ENCODE results near the gene FGGY.
"Not testable (repeated sequence)": the region's sequence is repeated elsewhere in the genome, so short reads cannot be mapped to it uniquely, and the experiment has no call there.

FGGY gene

DNA sequence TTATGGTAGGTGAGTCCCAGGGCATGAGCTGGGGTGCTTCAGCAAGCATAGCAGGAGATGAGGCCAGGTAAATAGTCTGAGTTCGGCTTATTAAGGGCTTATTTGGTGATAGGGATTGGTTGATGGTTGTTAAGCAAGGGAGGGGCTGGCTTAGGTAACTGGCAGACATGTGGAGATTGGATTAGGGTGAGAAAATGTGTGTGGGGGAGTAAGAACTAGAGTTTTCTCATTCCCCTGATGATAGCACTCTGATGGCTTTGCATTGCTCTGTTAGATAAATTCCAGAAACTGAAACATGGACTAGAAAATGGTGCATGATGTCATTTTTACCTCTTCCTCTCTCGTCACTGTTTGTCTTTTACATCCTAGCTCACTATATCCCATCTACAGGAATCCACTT, 53.6 kb downstream of the FGGY start:
- DNase-seq (ENCODE audit: low read depth in 3 of 3): no peak

DNA sequence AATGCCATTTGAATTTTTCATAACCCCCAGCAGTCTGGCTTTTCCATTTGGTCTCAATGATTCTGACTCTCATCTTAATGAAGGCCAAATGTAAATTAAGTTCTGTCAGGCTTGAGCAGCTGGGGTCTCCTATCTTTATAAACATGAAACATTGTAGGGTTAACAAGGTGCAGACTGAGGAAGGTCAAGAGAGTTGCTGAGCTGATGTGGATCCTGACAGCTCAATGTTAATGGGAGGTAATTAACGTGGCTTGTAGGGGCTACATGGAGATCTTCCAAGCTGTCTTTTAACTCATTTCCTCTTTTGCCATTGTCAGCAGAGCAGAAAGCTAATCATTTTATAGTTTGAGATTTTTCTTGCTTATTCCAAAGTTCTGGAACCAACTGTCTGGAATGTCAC, 55.2 kb downstream of the FGGY start:
- no peak for DNase-seq (ENCODE audit: low read depth in 3 of 3)

DNA sequence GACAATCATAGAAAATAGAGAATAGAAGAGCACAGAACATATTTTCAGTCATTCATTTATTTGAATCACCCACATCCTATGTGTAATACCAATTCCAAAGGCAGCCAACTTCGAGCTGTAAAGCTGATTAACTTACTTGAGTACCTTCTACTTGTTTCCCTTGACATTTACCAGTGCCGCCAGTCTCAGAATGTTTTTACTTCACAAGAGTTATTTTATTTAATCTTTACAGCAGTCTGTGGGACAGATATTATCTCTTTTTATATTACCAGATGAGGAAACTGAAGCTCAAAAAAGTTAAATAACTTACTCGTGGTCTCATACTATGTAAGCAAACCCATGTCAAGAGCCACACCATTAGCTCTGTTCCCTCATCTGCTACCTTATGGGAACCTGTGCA, 56.6 kb downstream of the FGGY start:
- DNase-seq (ENCODE audit: low read depth in 3 of 3): no peak

GRCh38 chr1:59354239-59354638, 57.3 kb downstream of the FGGY start:
- DNase-seq (ENCODE audit: low read depth in 3 of 3): not testable (repeated sequence)

DNA sequence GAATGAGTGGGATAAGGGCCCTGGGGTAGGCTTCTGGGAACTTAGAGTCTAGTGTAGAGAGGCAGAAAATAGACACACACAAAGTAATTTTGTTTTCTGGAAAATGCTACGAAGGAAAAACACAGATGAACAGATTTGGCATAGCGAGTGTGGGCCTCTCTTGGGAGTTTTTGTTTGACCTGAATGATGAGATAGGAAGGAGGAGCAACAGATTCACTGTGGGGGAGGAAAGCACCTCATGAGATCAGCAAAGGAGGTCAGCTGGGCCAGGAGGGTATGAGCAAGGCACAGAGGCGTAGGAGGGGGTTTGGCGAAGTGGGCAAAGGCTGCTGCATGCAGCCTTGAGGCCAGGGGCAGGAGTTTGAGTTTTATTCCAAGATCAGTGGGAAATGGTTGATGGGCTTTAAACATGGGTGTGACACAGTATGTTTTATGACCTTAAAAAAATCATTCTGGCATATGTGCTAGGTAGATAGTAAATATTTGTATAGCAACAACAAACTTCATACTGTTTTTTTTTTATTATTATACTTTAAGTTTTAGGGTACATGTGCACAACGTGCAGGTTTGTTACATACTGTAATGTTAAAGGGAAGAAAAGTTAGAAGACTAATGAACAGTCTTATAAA, 57.9 kb downstream of the FGGY start:
- no peak for DNase-seq (ENCODE audit: low read depth in 3 of 3)

- DNase-seq (ENCODE audit: low read depth in 3 of 3): no peak
These were observed 58.5 kb downstream of the FGGY start for GRCh38 chr1:59355361-59355760.

- no peak for DNase-seq (ENCODE audit: low read depth in 3 of 3)
These were observed 59.7 kb downstream of the FGGY start for GRCh38 chr1:59356627-59357026.

GRCh38 chr1:59357645-59358320, 60.9 kb downstream of the FGGY start:
- no peak for DNase-seq (ENCODE audit: low read depth in 3 of 3)

DNA sequence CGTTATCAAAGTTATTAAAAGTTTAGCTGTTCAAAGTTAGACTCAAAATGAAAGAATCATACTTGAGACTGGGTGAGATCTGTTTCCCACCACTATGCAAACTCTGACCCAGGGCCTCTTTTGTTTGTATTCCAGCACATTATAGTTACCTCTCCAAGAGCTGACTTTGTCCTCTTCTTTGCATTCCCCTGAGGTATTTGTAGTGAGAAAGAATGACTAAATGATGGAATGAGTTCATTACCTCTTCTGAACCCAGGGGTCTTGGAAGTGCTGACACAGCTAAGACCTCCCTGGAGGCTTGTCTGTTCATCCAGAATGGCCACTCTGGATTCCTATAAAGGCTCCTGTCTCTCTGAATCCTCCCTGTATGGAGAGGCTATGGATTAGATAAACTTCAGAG, 62.4 kb downstream of the FGGY start:
- DNase-seq (ENCODE audit: low read depth in 3 of 3): no peak

- no peak for DNase-seq (ENCODE audit: low read depth in 3 of 3)
These were observed 63.3 kb downstream of the FGGY start for GRCh38 chr1:59360170-59360569.

DNA sequence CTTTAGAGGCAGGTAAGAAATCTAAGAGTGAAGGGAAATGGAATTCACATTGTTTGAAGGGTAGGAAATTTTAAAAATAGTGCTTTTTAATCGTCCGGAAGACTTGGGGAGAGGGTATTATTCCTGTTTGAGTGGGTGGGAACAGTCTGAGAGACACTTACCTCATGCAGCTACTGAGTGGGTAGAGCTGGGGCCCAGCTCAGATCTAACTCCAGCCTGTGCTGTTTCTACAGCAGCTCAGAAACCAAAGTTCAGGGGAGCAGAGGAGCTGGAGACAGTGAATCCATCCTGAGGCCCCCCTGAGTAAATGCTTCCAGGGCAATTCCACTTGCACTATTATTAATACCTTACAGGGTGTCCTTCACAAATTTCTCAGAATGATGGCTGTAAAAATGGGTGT, 63.8 kb downstream of the FGGY start:
- no peak for DNase-seq (ENCODE audit: low read depth in 3 of 3)

- DNase-seq (ENCODE audit: low read depth in 3 of 3): no peak
These were observed 64.9 kb downstream of the FGGY start for GRCh38 chr1:59361766-59362165.

GRCh38 chr1:59364037-59364436, 67.1 kb downstream of the FGGY start:
- no peak for DNase-seq (ENCODE audit: low read depth in 3 of 3)

GRCh38 chr1:59366346-59366745, 69.5 kb downstream of the FGGY start:
- no peak for DNase-seq (ENCODE audit: low read depth in 3 of 3)

DNA sequence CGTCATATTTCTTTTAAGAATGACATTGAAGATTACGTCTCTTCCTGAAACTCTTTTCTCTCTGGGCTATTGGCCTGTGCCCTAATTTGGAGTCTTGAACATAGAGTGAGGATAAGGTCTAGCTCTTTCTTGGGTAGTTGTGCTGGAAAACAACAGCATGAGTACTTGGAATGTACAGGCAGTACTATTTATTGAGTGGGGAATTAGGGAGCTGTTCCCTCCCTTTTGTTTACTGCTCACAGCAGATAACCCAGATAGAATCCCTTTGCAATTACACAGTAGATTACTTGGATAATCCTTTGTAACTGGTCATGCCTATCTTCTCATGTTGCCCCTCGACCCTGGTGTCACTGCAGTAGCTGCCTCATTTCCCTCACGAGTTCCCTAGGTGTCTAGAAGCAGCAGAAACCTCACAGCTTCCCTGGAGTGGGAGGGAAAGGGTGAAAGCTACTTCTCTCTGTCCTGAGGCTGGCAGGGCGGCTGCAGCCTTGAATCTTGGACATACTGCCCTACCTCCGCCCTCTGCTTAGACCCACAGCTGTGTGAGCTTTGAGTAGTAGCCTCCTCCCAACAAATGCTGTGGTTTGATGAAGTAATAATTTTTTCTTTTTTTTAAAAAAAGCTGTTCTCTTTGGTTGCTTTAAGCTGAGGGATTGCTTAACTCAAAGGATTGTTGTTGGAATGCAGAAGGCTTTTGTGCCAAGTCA, 70.6 kb downstream of the FGGY start:
- DNase-seq (ENCODE audit: low read depth in 3 of 3): no peak

DNA sequence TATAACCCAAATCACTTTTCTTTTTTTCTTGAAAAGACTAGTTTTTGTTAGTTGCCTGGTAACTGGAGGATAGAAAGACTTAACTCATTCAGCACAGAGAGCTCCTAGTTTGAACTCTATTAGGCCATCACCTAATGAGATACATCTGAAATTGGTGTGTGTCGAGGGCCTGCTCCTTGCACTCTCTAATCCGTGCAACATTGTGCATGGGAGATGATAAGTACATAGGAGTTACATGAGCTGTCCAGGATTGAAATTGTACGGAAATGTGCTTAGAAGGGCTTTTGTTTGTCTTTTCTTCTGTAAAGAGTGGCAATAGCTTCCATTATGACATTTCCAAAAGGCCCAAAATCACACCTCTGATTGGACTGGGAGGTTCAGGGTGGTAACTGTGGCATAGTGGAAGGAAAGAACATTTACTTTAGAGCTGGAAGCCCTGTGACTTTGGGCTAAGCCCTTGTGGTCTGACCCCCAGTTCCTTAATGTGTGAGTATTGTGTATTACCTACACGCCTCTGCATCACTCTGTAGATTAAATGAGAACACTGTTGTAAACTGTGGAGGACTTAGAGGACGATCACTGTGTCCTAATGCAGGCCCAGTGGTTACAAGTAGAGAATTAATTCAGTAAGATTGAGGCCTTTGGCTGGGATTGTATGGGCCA, 71.2 kb downstream of the FGGY start:
- DNase-seq (ENCODE audit: low read depth in 3 of 3): no peak

GRCh38 chr1:59375321-59376220, 78.7 kb downstream of the FGGY start:
- no peak for DNase-seq (ENCODE audit: low read depth in 3 of 3)

DNA sequence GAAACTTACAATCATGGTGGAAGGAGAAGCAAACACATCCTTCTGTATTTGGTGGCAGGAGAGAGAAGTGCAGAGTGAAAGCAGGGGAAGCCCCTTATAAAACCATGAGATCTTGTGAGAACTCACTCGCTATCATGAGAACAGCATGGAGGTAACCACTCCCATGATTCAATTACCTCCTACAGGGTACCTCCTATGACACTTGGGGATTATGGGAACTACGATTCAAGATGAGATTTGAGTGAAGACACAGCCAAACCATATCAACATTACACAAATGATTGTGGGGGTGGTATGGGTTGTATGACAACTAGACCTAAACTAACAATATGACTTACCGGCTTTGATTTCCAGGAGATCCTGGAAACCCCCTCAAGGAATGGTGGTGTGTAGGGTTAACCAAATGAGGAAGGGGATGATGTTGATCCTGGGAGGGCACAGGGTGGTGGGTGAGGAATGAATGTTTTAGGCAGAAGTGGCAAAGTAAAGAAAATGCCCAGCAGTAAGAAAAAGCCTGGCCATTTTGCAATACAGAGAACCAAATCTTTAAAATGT, 80.5 kb downstream of the FGGY start:
- DNase-seq (ENCODE audit: low read depth in 3 of 3): no peak

DNA sequence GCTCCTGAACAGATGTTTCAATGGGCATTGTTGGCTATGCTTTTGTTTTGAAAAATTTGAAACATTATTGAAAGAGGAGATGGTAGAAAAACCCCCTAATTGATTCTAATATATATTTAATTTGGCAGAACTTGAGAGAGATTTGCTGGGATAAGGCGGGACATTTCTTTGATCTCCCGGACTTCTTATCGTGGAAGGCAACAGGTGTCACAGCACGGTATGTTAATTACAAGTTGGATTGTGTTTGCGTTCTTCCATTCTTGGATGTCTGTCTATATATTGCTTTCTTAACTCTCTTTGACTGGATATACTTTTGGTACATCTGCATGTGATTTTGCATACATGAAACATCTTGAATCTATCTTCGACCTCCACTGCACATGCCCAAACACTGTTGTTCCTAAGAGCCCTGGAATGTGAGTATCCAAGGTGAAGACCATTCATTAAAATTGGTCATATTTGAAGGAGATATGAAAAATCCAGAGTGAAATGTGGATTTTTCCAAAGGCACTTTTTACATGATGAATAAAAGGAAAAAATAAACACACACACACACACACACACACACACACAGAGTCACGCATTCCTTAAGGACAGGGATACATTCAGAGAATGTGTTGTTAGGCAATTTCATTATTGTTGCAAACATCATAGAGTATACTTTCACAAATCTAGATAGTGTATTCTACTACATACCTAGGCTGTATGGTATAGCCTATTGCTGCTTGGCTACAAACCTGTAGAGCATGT, 81.9 kb downstream of the FGGY start:
- no peak for DNase-seq (ENCODE audit: low read depth in 3 of 3)

- no peak for DNase-seq (ENCODE audit: low read depth in 3 of 3)
These were observed 82.5 kb downstream of the FGGY start for GRCh38 chr1:59379371-59379728.

DNA sequence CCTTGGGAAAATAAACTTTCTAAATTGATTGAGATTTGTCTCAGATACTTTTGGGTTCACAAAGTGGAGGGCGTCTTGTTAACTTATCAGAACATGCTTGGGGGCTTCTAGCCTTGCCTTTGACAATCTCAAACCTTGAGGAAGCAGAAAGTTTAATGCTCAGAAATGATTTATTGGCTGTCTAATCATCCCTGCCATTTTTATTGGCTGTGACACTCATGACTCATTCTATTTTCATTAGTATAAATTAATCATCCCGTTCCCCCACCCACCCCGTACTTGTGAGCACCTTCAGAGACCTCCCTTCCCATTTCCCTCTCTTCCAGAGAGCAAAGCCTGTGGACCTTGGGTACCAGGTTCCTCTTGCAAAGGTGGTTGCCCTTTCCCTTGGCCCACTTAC, 87.1 kb downstream of the FGGY start:
- no peak for DNase-seq (ENCODE audit: low read depth in 3 of 3)
